HepG2 (cell line): ENCODE results near the gene BCAS4. TPM values are rescaled to one million over a fixed set of nuclear protein-coding genes. Genes with fewer than 3 reads are reported as not detected.
A peak's percentile ranks its signal among the peaks of the same experiment; 100 is the strongest.
"Not testable (repeated sequence)": the region's sequence is repeated elsewhere in the genome, so short reads cannot be mapped to it uniquely, and the experiment has no call there.

Source experiments
- CHD4 ChIP-seq: fragments of 200-600 bp; sonication (generic); IDR thresholded peaks from 2 replicates; pipeline ENCODE4 v1.7.0; 2017; ENCODE audit warnings: mild to moderate bottlenecking, low read length, borderline replicate concordance
- GABPB1 ChIP-seq: IDR thresholded peaks from 2 replicates; pipeline ENCODE4 v1.6.1; 2016; ENCODE audit warnings: mild to moderate bottlenecking, missing genetic modification reagents, moderate library complexity, missing compliant biosample characterization
- GATAD2A ChIP-seq: IDR thresholded peaks from 2 replicates; pipeline ENCODE4 v1.6.1; 2016
- HIVEP1 ChIP-seq: sonication (generic); formaldehyde crosslinking; IDR thresholded peaks from 2 replicates; pipeline ENCODE4 v1.4.0; 2020; ENCODE audit warnings: mild to moderate bottlenecking, missing genetic modification reagents
- HOXA3 ChIP-seq: sonication (generic); formaldehyde crosslinking; IDR thresholded peaks from 2 replicates; pipeline ENCODE4 v1.5.0; 2020; ENCODE audit warnings: missing genetic modification reagents
- MAFK ChIP-seq, 2 experiments: IDR thresholded peaks in 1 of 2; conservative IDR thresholded peaks in 1 of 2; 2 replicates each; pipeline ENCODE4 v1.6.1; 2011; ENCODE audit warnings: improper control_type of control experiment in 2 of 2, low read length in 2 of 2
- MED1 ChIP-seq: sonication (generic); formaldehyde crosslinking; IDR thresholded peaks from 2 replicates; pipeline ENCODE4 v1.4.0; 2020; ENCODE audit warnings: missing genetic modification reagents
- MLX ChIP-seq: IDR thresholded peaks from 2 replicates; pipeline ENCODE4 v1.6.1; 2016
- PHF8 ChIP-seq: sonication (generic); formaldehyde crosslinking; IDR thresholded peaks from 2 replicates; pipeline ENCODE4 v1.5.0; 2020; ENCODE audit warnings: missing genetic modification reagents
- RFXAP ChIP-seq: sonication (generic); formaldehyde crosslinking; IDR thresholded peaks from 2 replicates; pipeline ENCODE4 v1.4.0; 2020; ENCODE audit warnings: missing genetic modification reagents, borderline replicate concordance
- SALL1 ChIP-seq: sonication (generic); formaldehyde crosslinking; IDR thresholded peaks from 2 replicates; pipeline ENCODE4 v1.8.0; 2022; ENCODE audit warnings: mild to moderate bottlenecking, missing genetic modification reagents
- SP1 ChIP-seq, 2 experiments: fragments of 450-650 bp in 1 of 2; sonication (generic) in 1 of 2; formaldehyde crosslinking in 1 of 2; IDR thresholded peaks; 2 replicates each; pipeline versions ENCODE4 v1.4.0 to v1.6.1; 2016 to 2020; ENCODE audit warnings: missing genetic modification reagents in 1 of 2
- SP4 ChIP-seq: sonication (generic); formaldehyde crosslinking; IDR thresholded peaks from 2 replicates; pipeline ENCODE4 v1.8.1; 2023; ENCODE audit warnings: mild to moderate bottlenecking, missing genetic modification reagents
- YEATS4 ChIP-seq: sonication (generic); formaldehyde crosslinking; IDR thresholded peaks from 2 replicates; pipeline ENCODE4 v1.4.0; 2020; ENCODE audit warnings: missing genetic modification reagents, borderline replicate concordance
- ZBTB7B ChIP-seq: sonication (generic); formaldehyde crosslinking; IDR thresholded peaks from 2 replicates; pipeline ENCODE4 v1.4.0; 2020; ENCODE audit warnings: missing genetic modification reagents
- ZFP82 ChIP-seq: sonication (generic); formaldehyde crosslinking; IDR thresholded peaks from 2 replicates; pipeline ENCODE4 v1.5.1; 2020; ENCODE audit warnings: mild to moderate bottlenecking, missing genetic modification reagents, borderline replicate concordance
- ZIK1 ChIP-seq: sonication (generic); formaldehyde crosslinking; IDR thresholded peaks from 2 replicates; pipeline ENCODE4 v1.5.0; 2020; ENCODE audit warnings: mild to moderate bottlenecking, low read depth, missing genetic modification reagents, borderline replicate concordance
- ZNF609 ChIP-seq: sonication (generic); formaldehyde crosslinking; IDR thresholded peaks from 2 replicates; pipeline ENCODE4 v1.4.0; 2020; ENCODE audit warnings: mild to moderate bottlenecking, missing genetic modification reagents, borderline replicate concordance
- ZNF773 ChIP-seq: sonication (generic); formaldehyde crosslinking; IDR thresholded peaks from 2 replicates; pipeline ENCODE4 v1.4.0; 2020; ENCODE audit warnings: missing genetic modification reagents, borderline replicate concordance
- polyA plus RNA-seq, 8 experiments: library from polyadenylated mRNA; depleted of rRNA in 3 of 8; stranded (reverse) in 7 of 8; unstranded in 1 of 8; fragments of >200 nt; fragmentation: Illumina TruSeq in 4 of 8; extraction: Trizol in 4 of 8; gene quantifications; 2 replicates each; pipeline versions ENCODE4 v1.2.1 to v1.2.3, GENCODE V29; 2011 to 2016; ENCODE audit warnings: low read depth in 4 of 8, missing spikeins in 1 of 8, mixed read lengths in 1 of 8; ENCODE audit not compliant: insufficient read depth in 1 of 8
- total RNA-seq, 5 experiments: library from RNA; depleted of rRNA; stranded (reverse); fragments of >200 nt; fragmentation: Illumina TruSeq; extraction: Trizol; gene quantifications; 2 replicates each; pipeline ENCODE4 v1.2.3, GENCODE V29; 2016; ENCODE audit warnings: low read depth in 1 of 5
- TF ChIP-seq, protein P1 (sequence below): IDR thresholded peaks from 2 replicates; pipeline ENCODE4 v1.6.1; 2012; ENCODE audit warnings: inconsistent platforms
- TF ChIP-seq, protein P2 (sequence below): sonication (generic); IDR thresholded peaks from 2 replicates; pipeline ENCODE4 v1.6.1; 2016; ENCODE audit warnings: low read depth, borderline replicate concordance
- TF ChIP-seq, protein P3 (sequence below): IDR thresholded peaks from 2 replicates; pipeline ENCODE4 v1.6.1; 2016; ENCODE audit warnings: missing genetic modification reagents, missing compliant biosample characterization

BCAS4 gene
- total and polyA plus RNA-seq, 2 of the 13 experiments (the other 11 are each of a cell fraction or from before 2014, with no cell fraction given), result 7.2 to 8.0 TPM

- TF ChIP-seq CHD4, result peak; percentile 76; the same call in 1 of the 2 replicates
- TF ChIP-seq, protein P1, sequence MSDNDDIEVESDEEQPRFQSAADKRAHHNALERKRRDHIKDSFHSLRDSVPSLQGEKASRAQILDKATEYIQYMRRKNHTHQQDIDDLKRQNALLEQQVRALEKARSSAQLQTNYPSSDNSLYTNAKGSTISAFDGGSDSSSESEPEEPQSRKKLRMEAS, result peak; percentile 58
- TF ChIP-seq YEATS4, result peak; percentile 33; the same call in 1 of the 2 replicates
- 0 out of 2 replicates have a peak, but pooled peaks have one; percentile 2 for TF ChIP-seq RFXAP
- TF ChIP-seq HIVEP1 (CRISPR knock-in tag), result peak; percentile 69; the same call in 1 of the 2 replicates
- TF ChIP-seq HOXA3 (CRISPR knock-in tag), result peak; percentile 29; the same call in 1 of the 2 replicates
- 0 out of 2 replicates have a peak, but pooled peaks have one; percentile 12 for TF ChIP-seq MLX
- TF ChIP-seq GATAD2A (CRISPR knock-in tag), result peak; percentile 65
- TF ChIP-seq ZBTB7B (CRISPR knock-in tag), result peak; percentile 67
- peak; percentile 40; the same call in 1 of the 2 replicates for TF ChIP-seq MED1
- TF ChIP-seq GABPB1, result peak; percentile 31; the same call in 1 of the 2 replicates
- TF ChIP-seq SP4 (CRISPR knock-in tag), result peak; percentile 54; the same call in 1 of the 2 replicates
- TF ChIP-seq PHF8 (CRISPR knock-in tag), result peak; percentile 17; the same call in 1 of the 2 replicates
- TF ChIP-seq SP1 (IDR thresholded peaks at IDR 0.05), result not testable (repeated sequence)
- TF ChIP-seq SP1 (CRISPR knock-in tag; IDR thresholded peaks at IDR 0.05), result peak; percentile 7; the same call in 1 of the 2 replicates
- TF ChIP-seq, protein P2, sequence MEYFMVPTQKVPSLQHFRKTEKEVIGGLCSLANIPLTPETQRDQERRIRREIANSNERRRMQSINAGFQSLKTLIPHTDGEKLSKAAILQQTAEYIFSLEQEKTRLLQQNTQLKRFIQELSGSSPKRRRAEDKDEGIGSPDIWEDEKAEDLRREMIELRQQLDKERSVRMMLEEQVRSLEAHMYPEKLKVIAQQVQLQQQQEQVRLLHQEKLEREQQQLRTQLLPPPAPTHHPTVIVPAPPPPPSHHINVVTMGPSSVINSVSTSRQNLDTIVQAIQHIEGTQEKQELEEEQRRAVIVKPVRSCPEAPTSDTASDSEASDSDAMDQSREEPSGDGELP, result peak; percentile 56; the same call in 1 of the 2 replicates
- TF ChIP-seq ZNF609 (CRISPR knock-in tag), result peak; percentile 51
- TF ChIP-seq SALL1, result peak; percentile 78
- 0 out of 2 replicates have a peak, but pooled peaks have one; percentile 25 for TF ChIP-seq ZIK1
- TF ChIP-seq MAFK (conservative IDR thresholded peaks at IDR 0.05 in 1 of 2, IDR thresholded peaks at IDR 0.05 in 1 of 2; ENCODE audit: low read length in 2 of 2), result peak in 1 of 2 experiments; percentile 40; a peak in 1 of 4 replicates
- peak; percentile 37; the same call in 1 of the 2 replicates for TF ChIP-seq ZFP82 (CRISPR knock-in tag)
- 0 out of 2 replicates have a peak, but pooled peaks have one; percentile 17 for TF ChIP-seq ZNF773 (CRISPR knock-in tag)
- TF ChIP-seq, protein P3, sequence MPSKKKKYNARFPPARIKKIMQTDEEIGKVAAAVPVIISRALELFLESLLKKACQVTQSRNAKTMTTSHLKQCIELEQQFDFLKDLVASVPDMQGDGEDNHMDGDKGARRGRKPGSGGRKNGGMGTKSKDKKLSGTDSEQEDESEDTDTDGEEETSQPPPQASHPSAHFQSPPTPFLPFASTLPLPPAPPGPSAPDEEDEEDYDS (CRISPR knock-in tag), result peak; percentile 46; the same call in 1 of the 2 replicates
Measured at GRCh38 chr20:50763550-50764458, 31.1 kb upstream of the BCAS4 start (continued).
